ENCODE results near the gene HLA-DMB. TPM values are rescaled to one million over a fixed set of nuclear protein-coding genes. Genes with fewer than 3 reads are reported as not detected.

Gene HLA-DMB
- total RNA-seq, 4 donors from 2014 or later = 16.9 to 29.4 (median 22.4) TPM

DNA sequence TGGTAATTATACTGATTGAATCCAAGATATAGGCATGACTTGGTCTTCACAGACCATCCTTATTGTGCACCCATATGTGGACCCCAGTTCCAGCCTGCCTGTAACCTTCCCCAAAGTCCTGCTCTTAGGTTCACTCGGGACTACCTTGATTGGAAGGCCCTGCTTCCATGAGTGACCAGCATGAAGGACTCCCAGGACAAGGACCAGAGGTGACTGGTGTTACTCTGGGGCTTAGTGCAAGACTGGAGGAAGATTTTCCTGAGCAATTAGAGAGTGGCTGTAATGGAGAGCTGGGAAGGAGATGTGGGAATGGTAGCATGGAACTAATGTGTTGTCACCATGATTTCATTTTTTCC, 42.6 kb upstream of the HLA-DMB start:
- H3K27me3 ChIP-seq = no peaks in the 10 kb centered on the region
- TF ChIP-seq POLR2A (IDR thresholded peaks at IDR 0.05) = no peak
- TF ChIP-seq, protein P1, sequence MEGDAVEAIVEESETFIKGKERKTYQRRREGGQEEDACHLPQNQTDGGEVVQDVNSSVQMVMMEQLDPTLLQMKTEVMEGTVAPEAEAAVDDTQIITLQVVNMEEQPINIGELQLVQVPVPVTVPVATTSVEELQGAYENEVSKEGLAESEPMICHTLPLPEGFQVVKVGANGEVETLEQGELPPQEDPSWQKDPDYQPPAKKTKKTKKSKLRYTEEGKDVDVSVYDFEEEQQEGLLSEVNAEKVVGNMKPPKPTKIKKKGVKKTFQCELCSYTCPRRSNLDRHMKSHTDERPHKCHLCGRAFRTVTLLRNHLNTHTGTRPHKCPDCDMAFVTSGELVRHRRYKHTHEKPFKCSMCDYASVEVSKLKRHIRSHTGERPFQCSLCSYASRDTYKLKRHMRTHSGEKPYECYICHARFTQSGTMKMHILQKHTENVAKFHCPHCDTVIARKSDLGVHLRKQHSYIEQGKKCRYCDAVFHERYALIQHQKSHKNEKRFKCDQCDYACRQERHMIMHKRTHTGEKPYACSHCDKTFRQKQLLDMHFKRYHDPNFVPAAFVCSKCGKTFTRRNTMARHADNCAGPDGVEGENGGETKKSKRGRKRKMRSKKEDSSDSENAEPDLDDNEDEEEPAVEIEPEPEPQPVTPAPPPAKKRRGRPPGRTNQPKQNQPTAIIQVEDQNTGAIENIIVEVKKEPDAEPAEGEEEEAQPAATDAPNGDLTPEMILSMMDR (IDR thresholded peaks at IDR 0.05) = no peak
- H3K36me3 ChIP-seq = no peaks in the 10 kb centered on the region
- intact Hi-C loops (cut with DNase I; ENCODE audit: low total_unique reads) = loop anchor here (10.0 kb wide), 1 partner anchor 49 kb away; no protein-coding TSS in a partner anchor
- no peaks in the 10 kb centered on the region for H3K4me1 ChIP-seq
- no peak for DNase-seq
- H3K4me3 ChIP-seq = no peak overlapping the region
- H3K27ac ChIP-seq = peak overlapping the region in 1 of 2 donors; percentile 62
- H3K9me3 ChIP-seq = no peaks in the 10 kb centered on the region

DNA sequence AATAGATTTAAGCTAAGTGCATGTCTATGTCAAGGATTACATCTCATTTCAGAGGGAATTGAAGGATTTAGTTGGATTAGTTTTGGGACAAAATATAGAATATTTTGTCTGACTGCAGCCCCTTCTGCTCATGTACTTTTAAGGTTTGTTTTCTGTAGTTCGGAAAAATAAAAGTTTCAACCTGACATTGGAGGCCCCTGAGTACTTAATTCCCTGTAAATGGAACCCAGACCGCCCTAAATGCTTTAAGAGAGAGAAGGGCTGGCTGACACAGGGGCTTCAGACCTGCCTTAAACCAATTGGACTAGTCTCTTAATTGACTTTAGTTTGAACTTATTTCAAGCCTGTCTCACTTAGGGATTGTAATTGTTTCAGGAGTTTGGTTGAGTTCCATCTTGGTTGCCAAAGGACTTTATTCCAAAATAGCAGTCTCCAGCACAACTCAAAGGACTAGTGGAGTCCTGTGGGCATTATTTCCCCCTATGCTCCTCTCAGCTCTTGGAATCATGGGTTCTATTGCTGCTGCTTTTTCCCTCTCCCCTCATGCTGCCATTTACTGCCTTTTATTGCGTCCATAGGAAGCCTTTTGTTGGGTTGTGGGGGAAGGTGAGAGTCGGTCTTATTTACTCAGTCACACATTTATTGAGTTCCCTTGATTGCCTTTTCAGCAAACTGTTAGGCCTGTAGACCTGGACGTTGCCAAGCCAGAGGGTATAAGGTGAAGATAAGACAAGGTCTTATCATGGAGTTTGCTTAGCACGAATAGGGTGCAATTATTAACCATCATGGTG, 42.1 kb upstream of the HLA-DMB start:
- Histone ChIP-seq H3K27ac (peak overlapping the region; percentile 50 to 62), H3K9me3 (no peaks in the 10 kb centered on the region), H3K36me3 (no peaks in the 10 kb centered on the region), H3K4me3 (no peak overlapping the region), H3K4me1 (no peaks in the 10 kb centered on the region), H3K27me3 (no peaks in the 10 kb centered on the region)
- DNase-seq = no peak
- no peak for TF ChIP-seq POLR2A (IDR thresholded peaks at IDR 0.05)
- TF ChIP-seq, protein P1 (IDR thresholded peaks at IDR 0.05) = no peak
- intact Hi-C loops (cut with DNase I; ENCODE audit: low total_unique reads) = loop anchor here (10.0 kb wide), 1 partner anchor 48 kb away; no protein-coding TSS in a partner anchor

DNA sequence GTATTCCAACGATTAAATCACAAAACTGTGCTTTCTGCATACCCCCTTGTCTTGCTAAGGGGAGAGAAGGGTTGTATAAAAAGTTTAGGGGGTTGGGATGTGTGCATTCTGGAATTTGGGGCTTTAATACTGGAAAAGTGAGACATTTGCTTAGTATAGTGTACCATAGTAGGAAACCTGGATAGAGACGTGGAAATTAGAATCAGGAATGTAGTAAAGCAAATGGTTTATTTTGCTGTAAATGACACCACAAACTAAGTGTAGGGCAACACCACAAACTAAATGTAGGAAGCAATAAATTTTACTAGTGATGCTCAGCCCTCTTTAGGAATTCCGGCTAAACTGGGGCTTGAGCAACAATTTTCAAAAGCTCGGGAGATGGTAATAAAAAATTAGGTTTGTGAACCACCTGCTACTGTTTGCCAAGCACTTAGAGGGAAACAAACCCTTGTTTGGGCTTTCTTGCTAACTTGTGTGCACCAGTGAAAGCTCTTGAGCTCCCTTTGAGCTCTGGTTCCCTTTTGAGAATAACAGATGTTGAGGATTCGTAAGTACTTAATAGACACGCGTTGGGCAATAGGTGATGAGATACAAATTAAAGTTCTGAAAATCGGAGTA, 41.4 kb upstream of the HLA-DMB start:
- H3K27ac ChIP-seq = peak overlapping the region; percentile 50 to 62
- H3K27me3 ChIP-seq = no peaks in the 10 kb centered on the region
- H3K4me3 ChIP-seq = no peak overlapping the region
- no peaks in the 10 kb centered on the region for H3K36me3 ChIP-seq
- H3K9me3 ChIP-seq = no peaks in the 10 kb centered on the region
- DNase-seq = no peak
- intact Hi-C loops (cut with DNase I; ENCODE audit: low total_unique reads) = loop anchor here (10.0 kb wide), 1 partner anchor 47 kb away; no protein-coding TSS in a partner anchor
- no peaks in the 10 kb centered on the region for H3K4me1 ChIP-seq
- TF ChIP-seq, protein P1 (IDR thresholded peaks at IDR 0.05) = no peak
- TF ChIP-seq POLR2A (IDR thresholded peaks at IDR 0.05) = no peak

DNA sequence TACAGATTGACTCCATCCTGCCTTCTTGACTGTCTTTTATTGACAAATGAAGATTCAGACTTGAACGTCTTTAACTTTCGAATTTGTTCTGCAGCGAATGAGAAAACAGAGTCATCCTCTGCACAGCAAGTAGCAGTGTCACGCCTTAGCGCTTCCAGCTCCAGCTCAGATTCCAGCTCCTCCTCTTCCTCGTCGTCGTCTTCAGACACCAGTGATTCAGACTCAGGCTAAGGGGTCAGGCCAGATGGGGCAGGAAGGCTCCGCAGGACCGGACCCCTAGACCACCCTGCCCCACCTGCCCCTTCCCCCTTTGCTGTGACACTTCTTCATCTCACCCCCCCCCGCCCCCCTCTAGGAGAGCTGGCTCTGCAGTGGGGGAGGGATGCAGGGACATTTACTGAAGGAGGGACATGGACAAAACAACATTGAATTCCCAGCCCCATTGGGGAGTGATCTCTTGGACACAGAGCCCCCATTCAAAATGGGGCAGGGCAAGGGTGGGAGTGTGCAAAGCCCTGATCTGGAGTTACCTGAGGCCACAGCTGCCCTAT, 39.7 kb upstream of the HLA-DMB start:
- Histone ChIP-seq H3K4me1 (no peaks in the 10 kb centered on the region), H3K27ac (no peak overlapping the region), H3K27me3 (no peaks in the 10 kb centered on the region), H3K9me3 (no peaks in the 10 kb centered on the region), H3K36me3 (no peaks in the 10 kb centered on the region), H3K4me3 (no peak overlapping the region)
- TF ChIP-seq POLR2A (IDR thresholded peaks at IDR 0.05) = no peak
- TF ChIP-seq, protein P1 (IDR thresholded peaks at IDR 0.05) = no peak
- no peak for DNase-seq
- intact Hi-C loops (cut with DNase I; ENCODE audit: low total_unique reads) = loop anchor here (10.0 kb wide), 1 partner anchor 46 kb away; no protein-coding TSS in a partner anchor

Measured in uterus (tissue), 4 donors.